Upper lobe of left lung (tissue), 6 donors: Measurements from ENCODE around the gene RYR3. TPM values are rescaled to one million over a fixed set of nuclear protein-coding genes. Genes with fewer than 3 reads are reported as not detected.

ENCODE experiments used
- ATAC-seq, 2 donors: fragments of 200-7000 bp; cut with Tn5 transposase; one replicate each; pipeline ENCODE4 v1.9.1; 2022; ENCODE audit warnings: mild to moderate bottlenecking in 2 of 2, moderate library complexity in 2 of 2; ENCODE audit not compliant: low FRiP score in 2 of 2
- DNase-seq, 2 donors: peaks; one replicate each; pipeline ENCODE4 v3.0.0-alpha.2; 2019 to 2020
- H3K27ac ChIP-seq, 4 donors: fragments of 200-600 bp; sonication (generic); one replicate each; pipeline ENCODE4 v1.5.1; 2016 to 2019
- H3K27me3 ChIP-seq, 4 donors: fragments of 200-600 bp; sonication (generic); one replicate each; pipeline ENCODE4 v1.5.1; 2017 to 2019
- H3K36me3 ChIP-seq, 4 donors: fragments of 200-600 bp; sonication (generic); one replicate each; pipeline ENCODE4 v1.5.1; 2016 to 2019
- H3K4me1 ChIP-seq, 4 donors: fragments of 200-600 bp; sonication (generic); one replicate each; pipeline ENCODE4 v1.5.1; 2018 to 2019
- H3K4me3 ChIP-seq, 4 donors: fragments of 200-600 bp; sonication (generic); one replicate each; pipeline ENCODE4 v1.5.1; 2017 to 2019; ENCODE audit warnings: mild to moderate bottlenecking in 2 of 4, moderate library complexity in 1 of 4
- H3K9me3 ChIP-seq, 4 donors: fragments of 200-600 bp; sonication (generic); one replicate each; pipeline ENCODE4 v1.5.1; 2018 to 2019
- EP300 ChIP-seq, 4 donors: sonication (generic); formaldehyde crosslinking; IDR thresholded peaks; one replicate each; pipeline ENCODE4 v1.5.1; 2017; ENCODE audit warnings: antibody characterized with exemption in 4 of 4, control low read depth in 2 of 4
- POLR2A ChIP-seq, 4 donors: fragments of 450-650 bp; IDR thresholded peaks; one replicate each; pipeline ENCODE4 v1.5.1; 2016 to 2017; ENCODE audit warnings: antibody characterized with exemption in 4 of 4, mild to moderate bottlenecking in 2 of 4
- POLR2AphosphoS5 ChIP-seq, 2 donors: sonication (generic); formaldehyde crosslinking; IDR thresholded peaks; one replicate each; pipeline ENCODE4 v1.5.1; 2017; ENCODE audit warnings: antibody characterized with exemption in 2 of 2
- WGBS, 2 donors: methylation state at CpG; one replicate each; pipeline ENCODE4 v1.1.5; 2017 to 2018; 5-methylcytosine and 5-hydroxymethylcytosine counted together
- total RNA-seq, 6 donors: library from RNA; depleted of rRNA in 4 of 6; stranded (reverse); fragments of >200 nt in 4 of 6; gene quantifications; one replicate each; pipeline versions ENCODE4 v1.1.0 to v1.2.1, GENCODE V29; 2016 to 2021
- TF ChIP-seq, protein P1 (sequence below), 6 experiments: fragments of 450-650 bp in 4 of 6; fragments of 200-600 bp in 2 of 6; sonication (generic) in 2 of 6; IDR thresholded peaks; one replicate each; pipeline ENCODE4 v1.5.1; 2016 to 2019; ENCODE audit warnings: antibody characterized with exemption in 6 of 6
- donor health status: DM: no; HTN: no; CAD: no; lungs with moderate emphysema.
- donor health status: DM: no; HTN: yes; CAD: no; lungs with severe emphysema.

The RYR3 gene
- total RNA-seq, 6 donors from 2014 or later, result under 0.01 to 0.34 (median 0.15) TPM

GRCh38 chr15:33506781-33507296, 196.1 kb downstream of the RYR3 start:
- ATAC-seq, result no peak
- WGBS, 2 donors, result 25 to 38% methylated on average over 1 of the region's 1 CpG
- Histone ChIP-seq H3K4me3 (no peak overlapping the region), H3K36me3 (no peaks in the 10 kb centered on the region), H3K4me1 (no peaks in the 10 kb centered on the region), H3K27me3 (no peaks in the 10 kb centered on the region), H3K27ac (no peak overlapping the region), H3K9me3 (no peaks in the 10 kb centered on the region)
- no peak for DNase-seq
- no peak for TF ChIP-seq POLR2AphosphoS5 (IDR thresholded peaks at IDR 0.05)
- TF ChIP-seq, protein P1, sequence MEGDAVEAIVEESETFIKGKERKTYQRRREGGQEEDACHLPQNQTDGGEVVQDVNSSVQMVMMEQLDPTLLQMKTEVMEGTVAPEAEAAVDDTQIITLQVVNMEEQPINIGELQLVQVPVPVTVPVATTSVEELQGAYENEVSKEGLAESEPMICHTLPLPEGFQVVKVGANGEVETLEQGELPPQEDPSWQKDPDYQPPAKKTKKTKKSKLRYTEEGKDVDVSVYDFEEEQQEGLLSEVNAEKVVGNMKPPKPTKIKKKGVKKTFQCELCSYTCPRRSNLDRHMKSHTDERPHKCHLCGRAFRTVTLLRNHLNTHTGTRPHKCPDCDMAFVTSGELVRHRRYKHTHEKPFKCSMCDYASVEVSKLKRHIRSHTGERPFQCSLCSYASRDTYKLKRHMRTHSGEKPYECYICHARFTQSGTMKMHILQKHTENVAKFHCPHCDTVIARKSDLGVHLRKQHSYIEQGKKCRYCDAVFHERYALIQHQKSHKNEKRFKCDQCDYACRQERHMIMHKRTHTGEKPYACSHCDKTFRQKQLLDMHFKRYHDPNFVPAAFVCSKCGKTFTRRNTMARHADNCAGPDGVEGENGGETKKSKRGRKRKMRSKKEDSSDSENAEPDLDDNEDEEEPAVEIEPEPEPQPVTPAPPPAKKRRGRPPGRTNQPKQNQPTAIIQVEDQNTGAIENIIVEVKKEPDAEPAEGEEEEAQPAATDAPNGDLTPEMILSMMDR (IDR thresholded peaks at IDR 0.05), result no peak
- TF ChIP-seq POLR2A (IDR thresholded peaks at IDR 0.05), result no peak
- no peak for TF ChIP-seq EP300 (IDR thresholded peaks at IDR 0.05)

- ATAC-seq, result no peak
- H3K27me3 ChIP-seq, result no peaks in the 10 kb centered on the region
Observed at GRCh38 chr15:33508703-33509102, 197.9 kb downstream of the RYR3 start.

GRCh38 chr15:33515121-33515520, 204.4 kb downstream of the RYR3 start:
- no peaks in the 10 kb centered on the region for H3K4me1 ChIP-seq
- 74 to 79% methylated on average over 2 of the region's 2 CpGs for WGBS, 2 donors
- TF ChIP-seq, protein P1 (IDR thresholded peaks at IDR 0.05), result no peak
- TF ChIP-seq POLR2A (IDR thresholded peaks at IDR 0.05), result no peak
- TF ChIP-seq EP300 (IDR thresholded peaks at IDR 0.05), result no peak
- no peak for TF ChIP-seq POLR2AphosphoS5 (IDR thresholded peaks at IDR 0.05)
- H3K36me3 ChIP-seq, result no peaks in the 10 kb centered on the region
- DNase-seq, result no peak
- no peaks in the 10 kb centered on the region for H3K9me3 ChIP-seq
- H3K27ac ChIP-seq, result no peak overlapping the region
- ATAC-seq, result no peak
- H3K27me3 ChIP-seq, result no peaks in the 10 kb centered on the region
- no peak overlapping the region for H3K4me3 ChIP-seq

More at GRCh38 chr15:33508703-33509102, 197.9 kb downstream of the RYR3 start:
- H3K36me3 ChIP-seq, result no peaks in the 10 kb centered on the region
- H3K9me3 ChIP-seq, result no peaks in the 10 kb centered on the region
- DNase-seq, result no peak
- WGBS, 2 donors, result 60 to 67% methylated on average over 4 of the region's 4 CpGs
- no peak for TF ChIP-seq POLR2AphosphoS5 (IDR thresholded peaks at IDR 0.05)
- TF ChIP-seq POLR2A (IDR thresholded peaks at IDR 0.05), result no peak
- no peak for TF ChIP-seq EP300 (IDR thresholded peaks at IDR 0.05)
- TF ChIP-seq, protein P1 (IDR thresholded peaks at IDR 0.05), result no peak
- H3K27ac ChIP-seq, result no peak overlapping the region
- no peak overlapping the region for H3K4me3 ChIP-seq
- H3K4me1 ChIP-seq, result no peaks in the 10 kb centered on the region

- Histone ChIP-seq H3K27me3 (no peaks in the 10 kb centered on the region), H3K4me1 (no peaks in the 10 kb centered on the region), H3K36me3 (no peaks in the 10 kb centered on the region), H3K27ac (no peak overlapping the region), H3K4me3 (no peak overlapping the region), H3K9me3 (no peaks in the 10 kb centered on the region)
- ATAC-seq (no peak), DNase-seq (no peak)
- WGBS, 2 donors, result 63 to 76% methylated on average over 2 of the region's 2 CpGs
- TF ChIP-seq, protein P1 (IDR thresholded peaks at IDR 0.05), result no peak
- TF ChIP-seq EP300 (IDR thresholded peaks at IDR 0.05) (no peak), POLR2AphosphoS5 (IDR thresholded peaks at IDR 0.05) (no peak), POLR2A (IDR thresholded peaks at IDR 0.05) (no peak)
Observed at GRCh38 chr15:33516563-33516962, 205.8 kb downstream of the RYR3 start.

- WGBS, 2 donors, result 38 to 60% methylated on average over 2 of the region's 2 CpGs
- Histone ChIP-seq H3K36me3 (no peaks in the 10 kb centered on the region), H3K4me1 (no peaks in the 10 kb centered on the region), H3K9me3 (no peaks in the 10 kb centered on the region), H3K27me3 (no peaks in the 10 kb centered on the region), H3K4me3 (no peak overlapping the region), H3K27ac (no peak overlapping the region)
- DNase-seq, result no peak
- no peak for ATAC-seq
- TF ChIP-seq EP300 (IDR thresholded peaks at IDR 0.05), result no peak
- TF ChIP-seq POLR2AphosphoS5 (IDR thresholded peaks at IDR 0.05), result no peak
- TF ChIP-seq, protein P1 (IDR thresholded peaks at IDR 0.05), result no peak
- TF ChIP-seq POLR2A (IDR thresholded peaks at IDR 0.05), result no peak
Observed at GRCh38 chr15:33517944-33518343, 207.2 kb downstream of the RYR3 start.
